GM19043 (cell line): Measurements from ENCODE around the gene CPS1.

ENCODE experiments used
- ATAC-seq: cut with Tn5 transposase; IDR thresholded peaks from one replicate; pipeline ENCODE4 v1.9.1; 2021; ENCODE audit warnings: low read depth; ENCODE audit not compliant: unreplicated experiment

CPS1 gene

DNA sequence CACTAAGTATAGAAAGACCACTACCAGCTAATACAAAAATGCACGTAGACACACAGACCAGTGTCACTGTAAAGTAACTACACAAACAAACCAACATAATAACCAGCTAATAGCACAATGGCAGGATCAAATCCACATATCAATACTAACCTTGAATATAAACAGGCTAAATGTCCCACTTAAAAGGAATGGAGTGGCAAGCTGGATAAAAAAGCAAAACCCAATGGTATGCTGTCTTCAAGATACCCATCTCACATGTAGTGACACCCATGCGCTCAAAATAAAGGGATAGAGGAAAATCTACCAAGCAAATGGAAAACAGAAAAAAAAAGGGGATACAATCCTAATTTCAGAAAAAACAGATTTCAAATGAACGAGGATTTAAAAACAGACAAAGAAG lies 41.8 kb downstream of the CPS1 start:
- ATAC-seq: no peak

DNA sequence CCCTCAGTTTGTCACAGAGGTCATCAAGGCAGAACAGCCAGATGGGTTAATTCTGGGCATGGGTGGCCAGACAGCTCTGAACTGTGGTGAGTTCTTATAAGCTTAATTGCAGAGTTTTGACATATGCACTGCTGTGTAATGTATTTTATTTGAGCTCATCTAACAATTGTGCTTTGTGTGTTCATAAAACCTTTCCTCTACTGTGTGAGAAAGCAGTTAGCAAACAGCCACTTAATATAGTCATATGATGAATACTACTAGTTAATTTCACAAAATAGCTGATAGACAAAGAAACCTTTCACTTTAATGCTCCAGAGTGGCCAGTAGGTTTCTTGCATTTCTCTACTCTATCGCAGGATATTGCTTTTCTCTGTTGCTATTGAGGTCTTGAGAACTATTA lies 43.1 kb downstream of the CPS1 start:
- no peak for ATAC-seq

DNA sequence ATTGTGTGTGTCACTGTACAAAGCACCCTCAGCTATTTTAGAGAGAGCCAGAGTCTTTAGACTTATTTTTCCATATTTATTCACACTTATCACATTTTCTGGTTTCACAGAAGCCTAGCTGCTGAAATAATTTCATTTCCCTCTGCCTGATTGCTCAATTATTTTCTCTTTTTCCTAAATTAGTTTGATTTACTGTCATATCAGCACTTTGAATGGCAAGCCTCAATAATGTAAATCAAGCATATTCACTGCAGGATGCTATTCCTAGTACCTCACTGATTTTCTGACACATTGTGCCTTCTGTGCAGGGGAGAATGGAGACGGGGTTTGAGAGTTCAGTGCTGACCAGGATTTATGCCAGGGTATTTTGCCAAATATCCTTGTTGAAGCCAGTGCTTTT lies 48.3 kb downstream of the CPS1 start:
- no peak for ATAC-seq

DNA sequence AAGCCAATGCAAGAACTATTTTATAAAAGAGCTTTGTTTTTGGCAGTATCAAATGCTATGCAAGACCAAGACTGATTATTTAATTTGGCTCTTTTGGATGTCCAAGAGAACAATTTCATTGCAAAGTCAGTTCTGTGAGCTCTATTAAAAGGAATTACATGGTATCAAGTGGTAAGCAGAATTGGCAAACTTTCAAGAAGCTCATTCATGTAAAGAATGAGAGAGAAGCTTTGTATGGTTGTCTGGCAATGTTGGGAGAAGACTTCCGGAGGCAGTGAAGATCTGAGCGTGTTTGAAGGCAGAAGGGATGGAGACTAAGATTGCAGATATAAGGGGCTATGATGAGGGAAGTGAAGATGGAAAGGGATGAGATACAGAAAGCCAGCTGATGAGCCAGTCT lies 49.6 kb downstream of the CPS1 start:
- no peak for ATAC-seq

DNA sequence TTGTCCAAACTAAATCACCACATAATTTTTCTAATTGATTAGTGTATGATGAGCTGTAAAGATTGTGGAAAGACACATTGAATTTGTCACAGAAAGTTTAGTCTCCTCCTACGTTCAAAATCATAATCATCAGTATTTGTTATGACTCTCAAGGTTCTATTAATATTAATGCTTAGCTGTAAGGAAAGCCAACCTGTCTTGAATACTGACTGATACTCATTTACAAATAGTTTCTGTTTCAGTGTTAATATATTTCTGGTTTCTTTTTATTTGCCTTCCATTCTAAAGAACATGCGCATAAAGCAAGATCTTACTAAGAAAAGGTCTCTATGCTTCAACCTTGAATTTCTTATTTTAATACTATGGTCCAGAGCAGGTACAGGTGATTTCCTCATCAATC lies 55.1 kb downstream of the CPS1 start:
- ATAC-seq: no peak

DNA sequence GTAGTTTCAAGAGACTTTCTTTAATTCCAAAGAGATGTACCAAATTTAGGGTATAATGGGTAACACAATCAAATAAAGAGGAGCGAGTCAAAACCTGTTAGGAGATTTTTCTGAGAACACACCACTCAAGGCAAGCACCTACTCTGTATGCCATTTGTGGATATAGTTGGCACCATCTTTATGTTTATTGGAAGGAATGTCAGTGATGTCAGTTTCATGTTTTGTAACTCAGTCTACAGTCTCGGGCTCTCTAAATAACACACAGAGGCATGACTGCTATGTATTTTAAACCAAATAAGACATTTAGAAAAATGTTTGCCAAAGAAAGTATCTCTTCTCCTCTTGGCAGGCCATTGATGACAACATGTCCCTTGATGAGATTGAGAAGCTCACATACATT lies 59.7 kb downstream of the CPS1 start:
- ATAC-seq: no peak

DNA sequence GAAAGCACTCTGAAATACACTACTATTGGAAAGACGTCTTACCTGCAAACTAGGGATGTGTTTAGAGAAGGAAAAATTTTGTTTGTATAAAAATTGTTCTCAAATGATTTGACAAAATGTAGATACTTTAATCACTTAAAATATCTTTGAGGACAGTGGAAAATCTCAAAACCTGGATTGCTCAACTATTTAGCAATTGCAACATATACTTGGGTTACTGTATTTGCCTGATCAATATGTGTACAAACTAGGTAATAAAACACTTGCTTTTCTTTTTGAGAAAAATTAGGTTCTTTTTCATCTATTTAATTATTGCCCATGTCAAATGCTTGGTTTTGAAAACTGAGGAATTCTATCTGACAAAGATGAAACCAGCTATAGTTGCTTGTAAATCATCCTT lies 60.9 kb downstream of the CPS1 start:
- ATAC-seq: no peak

DNA sequence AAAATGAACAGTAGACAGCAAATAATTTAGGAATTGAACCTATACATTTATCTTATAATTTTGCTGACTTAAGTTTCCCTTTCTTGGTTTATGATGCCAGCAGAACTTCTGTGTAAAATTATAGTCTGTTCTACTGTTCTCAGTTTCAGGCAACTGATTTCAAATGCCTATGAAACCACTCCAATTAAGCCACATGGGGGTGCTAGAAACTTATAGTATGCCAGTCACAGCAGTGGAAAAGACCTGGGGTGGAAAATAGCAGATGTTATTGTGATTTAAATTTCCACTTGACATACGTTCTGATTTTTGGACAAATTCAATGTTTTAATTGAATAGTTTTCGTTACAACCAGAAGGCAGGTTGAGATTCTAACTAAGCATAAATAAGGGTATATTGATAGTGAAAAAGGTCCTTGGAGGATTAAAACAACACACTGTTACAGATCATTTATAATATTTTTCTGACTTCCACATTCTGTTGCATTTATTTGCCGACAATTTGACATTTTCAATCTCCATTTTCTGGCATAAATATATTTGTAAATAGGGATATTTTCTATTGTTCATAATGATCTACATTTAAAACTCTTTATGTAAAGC lies 61.4 kb downstream of the CPS1 start:
- ATAC-seq: peak; percentile 62

DNA sequence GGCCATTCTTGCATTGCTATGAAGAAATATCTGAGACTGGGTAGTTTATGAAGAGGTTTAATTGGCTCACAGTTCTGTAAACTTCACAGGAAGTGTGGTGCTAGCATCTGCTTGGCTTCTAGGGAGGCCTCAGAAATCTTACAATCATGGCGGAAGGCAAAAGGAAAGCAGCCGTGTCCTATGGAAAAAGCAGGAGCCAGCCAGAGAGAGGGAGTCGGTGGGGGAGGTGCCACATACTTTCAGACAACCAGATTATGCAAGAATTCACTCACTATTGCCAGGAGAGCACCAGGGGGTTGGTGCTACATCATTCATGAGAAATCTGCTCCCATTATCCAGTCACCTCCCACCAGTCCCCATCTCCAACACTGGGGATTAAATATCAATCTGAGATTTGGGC lies 64.1 kb downstream of the CPS1 start:
- no peak for ATAC-seq

DNA sequence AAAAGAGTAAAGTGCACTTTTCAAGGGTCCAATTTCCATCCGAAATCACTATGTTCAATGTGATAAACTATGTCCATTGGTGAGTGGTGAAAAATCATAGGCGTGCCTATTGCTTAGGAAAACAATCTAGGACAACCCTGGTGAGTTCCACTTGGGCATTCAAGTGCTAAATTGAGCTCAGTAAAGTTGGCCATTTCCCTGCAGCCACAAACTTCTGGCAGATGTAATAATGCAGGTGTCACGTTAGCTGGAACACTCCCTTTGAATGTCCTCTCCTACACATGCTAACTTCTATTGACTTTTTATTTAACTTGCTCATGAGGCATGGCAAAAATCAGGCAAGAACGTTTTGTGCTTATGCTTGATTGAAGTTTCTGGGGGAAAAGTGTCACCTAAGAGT lies 67.1 kb downstream of the CPS1 start:
- no peak for ATAC-seq

DNA sequence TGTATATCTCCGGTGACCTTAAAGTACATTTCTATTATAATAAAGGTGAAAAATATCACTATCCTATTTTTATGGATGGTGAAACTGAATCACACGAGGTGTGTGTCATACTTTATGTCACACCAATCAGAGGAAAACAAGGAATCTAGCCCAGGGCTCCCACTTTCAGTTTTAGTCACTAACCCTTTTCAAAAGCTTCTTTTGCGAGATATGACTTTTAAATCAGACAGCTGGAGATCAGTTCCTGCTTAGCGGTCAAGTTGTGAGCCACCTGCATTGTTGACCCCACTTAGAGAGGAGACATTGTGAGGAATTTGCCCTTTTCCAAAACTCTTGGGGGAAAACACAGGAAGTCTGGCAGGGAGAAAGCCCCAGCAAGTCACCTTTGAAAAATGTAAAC lies 70.5 kb downstream of the CPS1 start:
- ATAC-seq: no peak

DNA sequence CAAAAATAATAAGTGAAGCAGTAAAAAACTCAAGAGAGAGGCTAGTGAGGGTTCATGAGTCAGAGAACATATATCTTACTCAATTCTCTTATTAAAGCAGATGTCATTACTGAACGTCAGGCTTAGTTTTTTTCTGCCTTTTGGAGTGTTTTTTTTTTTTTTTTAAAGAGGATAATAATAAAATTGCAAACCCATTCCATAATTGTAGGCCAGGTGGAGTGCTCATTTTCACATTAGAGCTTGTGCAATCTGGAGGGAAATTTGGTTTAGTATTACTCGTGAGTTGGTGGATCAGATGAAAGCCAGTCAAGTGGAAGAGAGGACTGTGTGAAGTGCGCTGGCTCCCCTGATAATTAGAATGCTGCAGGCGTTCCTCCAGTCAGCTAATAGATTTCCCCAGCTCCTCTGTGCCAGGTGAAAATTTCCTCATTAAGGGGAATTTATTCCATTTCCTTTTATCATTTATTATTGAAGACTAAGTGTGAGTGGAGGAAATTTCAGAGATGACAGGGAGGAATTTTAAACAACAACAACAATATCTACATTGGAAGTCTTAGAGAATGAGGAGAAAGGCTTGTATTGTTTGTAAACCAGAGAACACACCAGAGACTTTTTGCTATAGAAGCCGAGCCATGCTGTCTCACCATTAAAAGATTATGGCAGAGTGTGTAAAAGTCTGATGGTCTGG lies 74.6 kb downstream of the CPS1 start:
- no peak for ATAC-seq

DNA sequence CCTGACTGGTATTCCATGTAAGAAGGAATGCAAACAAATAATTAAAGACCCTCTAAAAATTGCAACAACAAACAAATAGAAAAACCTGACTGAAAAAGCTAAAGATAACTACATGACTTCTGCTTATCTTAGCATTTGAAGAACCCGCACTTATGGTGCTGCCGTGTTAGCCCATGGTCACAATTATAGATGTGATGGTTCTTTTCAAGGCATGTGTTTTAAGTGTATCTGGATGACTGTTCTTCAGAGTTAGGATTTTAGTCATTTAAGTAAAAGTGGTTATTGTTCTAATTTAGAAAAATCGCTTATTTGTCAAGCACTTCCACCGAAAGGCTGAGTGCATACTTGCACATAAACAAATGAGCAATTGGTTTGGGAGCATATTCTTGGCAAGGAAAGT lies 77.3 kb downstream of the CPS1 start:
- ATAC-seq: no peak

DNA sequence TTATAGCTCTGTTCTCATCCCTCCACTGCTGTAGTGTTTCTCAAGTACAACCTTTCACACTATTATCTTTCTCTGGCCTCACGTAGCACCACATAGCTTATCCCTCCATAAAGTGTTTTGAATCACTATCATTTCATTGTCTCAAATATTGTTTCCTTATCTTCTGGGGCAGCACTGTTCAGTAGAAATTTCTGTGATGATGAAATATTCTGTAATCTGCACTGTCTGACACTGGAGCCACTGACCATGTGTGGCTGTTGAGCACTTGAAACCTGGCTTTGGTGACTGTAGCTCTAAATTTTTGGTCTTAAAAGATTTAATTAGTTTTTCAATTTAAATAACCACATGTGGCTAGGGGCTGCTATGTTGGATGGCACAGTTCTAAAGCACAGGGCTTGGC lies 78.9 kb downstream of the CPS1 start:
- no peak for ATAC-seq

DNA sequence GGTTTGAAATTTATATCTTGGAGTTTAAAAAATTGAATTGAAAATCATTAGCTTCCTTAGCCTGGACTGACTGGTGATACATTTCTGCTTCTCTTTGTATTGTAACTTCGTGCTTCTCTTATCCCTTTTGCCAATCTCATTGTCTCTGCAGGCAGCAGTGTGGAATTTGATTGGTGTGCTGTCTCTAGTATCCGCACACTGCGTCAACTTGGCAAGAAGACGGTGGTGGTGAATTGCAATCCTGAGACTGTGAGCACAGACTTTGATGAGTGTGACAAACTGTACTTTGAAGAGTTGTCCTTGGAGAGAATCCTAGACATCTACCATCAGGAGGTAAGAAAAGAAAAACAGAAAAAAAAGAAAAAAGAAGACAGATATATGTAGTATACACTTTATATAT lies 85.9 kb downstream of the CPS1 start:
- no peak for ATAC-seq

DNA sequence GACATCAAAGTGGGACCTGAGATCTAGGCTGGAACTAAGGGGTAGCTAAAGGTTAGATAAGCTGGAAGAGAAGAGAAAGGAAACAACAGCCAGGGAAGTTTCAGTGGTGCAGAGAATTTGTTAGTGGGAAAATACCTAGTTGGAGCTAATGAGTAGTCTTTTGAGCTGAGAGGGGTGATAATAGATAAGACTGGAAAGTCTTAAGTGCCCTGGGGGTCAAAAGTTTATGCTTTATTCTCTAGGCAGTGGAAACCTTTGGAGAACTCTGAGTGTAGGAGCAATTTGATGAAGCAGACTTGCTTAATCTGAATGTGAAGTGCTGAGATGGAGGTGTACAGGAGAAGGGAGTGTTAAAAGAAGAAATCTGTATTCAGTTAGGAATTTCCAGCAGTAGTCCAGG lies 90.8 kb downstream of the CPS1 start:
- ATAC-seq: no peak

DNA sequence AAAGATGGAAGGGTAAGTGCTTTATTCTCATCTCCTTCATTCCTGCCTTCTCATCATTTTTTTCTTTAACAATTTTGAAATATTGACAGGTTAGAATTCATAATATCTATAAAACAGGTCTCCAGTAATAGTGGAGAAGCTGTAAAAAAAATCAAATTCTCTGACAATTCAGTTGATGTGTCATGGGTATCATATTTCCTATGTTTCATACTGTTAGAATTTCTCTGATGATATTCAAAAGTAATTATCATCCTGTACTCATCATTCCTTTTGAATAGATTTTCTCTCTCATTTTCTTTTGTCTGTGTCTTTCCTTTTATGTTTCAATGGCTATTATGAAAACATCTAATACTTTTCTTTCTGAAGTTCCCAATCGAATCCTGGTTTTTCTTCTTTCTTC lies 97.7 kb downstream of the CPS1 start:
- ATAC-seq: no peak

DNA sequence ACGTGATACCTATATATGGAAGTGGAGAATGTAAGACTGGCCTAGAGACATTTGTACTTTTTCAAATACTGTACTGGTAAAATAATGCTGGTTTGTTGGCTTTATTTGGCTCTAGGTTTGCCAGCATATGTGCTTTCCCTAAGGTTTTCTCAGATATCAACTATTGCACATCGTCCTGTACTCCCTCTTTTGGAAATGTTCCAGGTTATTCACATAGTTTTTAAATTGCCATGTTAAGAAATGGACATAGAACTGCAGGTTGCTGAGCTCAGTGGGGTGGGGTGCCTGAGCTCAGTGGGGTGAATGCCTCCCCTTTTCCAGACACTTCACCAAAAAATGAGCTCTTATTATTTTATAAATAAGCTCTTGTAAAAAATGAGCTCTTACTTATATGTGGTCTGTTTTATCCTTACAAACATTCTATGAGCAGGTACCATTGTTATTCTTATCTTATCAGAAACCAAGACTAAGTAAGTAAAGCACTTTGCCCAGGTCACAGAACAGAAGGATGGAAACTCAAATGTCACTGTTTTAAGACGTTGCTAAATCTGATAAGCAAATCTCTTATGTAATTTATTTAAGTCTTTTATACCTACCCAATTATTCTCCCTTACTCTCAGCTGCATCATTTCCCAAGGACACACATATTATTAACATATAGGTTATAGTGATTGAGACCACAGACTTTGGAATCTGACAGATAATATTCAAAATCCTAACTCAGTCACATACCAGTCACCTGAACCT lies 99.0 kb downstream of the CPS1 start:
- no peak for ATAC-seq

DNA sequence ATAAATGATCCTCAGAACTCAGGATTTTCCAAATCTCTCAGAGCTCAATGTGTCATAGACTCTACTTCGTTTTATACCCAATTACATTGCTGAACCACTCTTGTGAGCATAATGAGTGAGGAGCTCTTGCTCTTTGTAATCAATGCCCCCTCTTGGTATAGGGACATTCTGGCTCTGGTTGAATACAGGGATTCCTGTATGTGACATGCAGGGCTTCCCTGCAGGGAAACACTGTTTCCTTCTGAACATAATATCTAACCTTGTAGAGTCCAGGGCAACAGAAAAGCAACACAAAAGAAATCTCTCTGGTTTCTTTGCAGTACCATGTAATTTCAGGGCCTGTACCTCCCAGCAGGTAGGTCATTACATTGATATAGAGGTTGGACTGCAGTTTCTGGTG lies 101.5 kb downstream of the CPS1 start:
- ATAC-seq: no peak

DNA sequence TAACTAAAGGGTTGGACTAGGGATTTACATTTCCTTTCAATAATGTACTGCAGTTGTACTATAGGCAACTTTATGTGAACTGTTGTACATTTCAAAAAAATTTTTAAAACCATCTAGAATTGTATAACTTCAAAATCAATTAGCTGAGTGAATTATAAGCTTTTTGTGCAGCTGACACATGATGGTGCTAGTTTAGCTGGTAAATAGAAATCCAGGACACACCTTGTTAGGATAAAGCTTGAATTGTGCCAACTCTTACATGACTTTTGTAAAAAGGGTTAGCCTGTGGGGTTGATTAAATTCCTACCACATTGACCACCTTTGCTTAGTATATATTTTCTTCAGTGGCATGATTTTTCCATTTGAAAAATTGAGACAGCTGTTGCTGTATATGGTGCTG lies 104.4 kb downstream of the CPS1 start:
- no peak for ATAC-seq

DNA sequence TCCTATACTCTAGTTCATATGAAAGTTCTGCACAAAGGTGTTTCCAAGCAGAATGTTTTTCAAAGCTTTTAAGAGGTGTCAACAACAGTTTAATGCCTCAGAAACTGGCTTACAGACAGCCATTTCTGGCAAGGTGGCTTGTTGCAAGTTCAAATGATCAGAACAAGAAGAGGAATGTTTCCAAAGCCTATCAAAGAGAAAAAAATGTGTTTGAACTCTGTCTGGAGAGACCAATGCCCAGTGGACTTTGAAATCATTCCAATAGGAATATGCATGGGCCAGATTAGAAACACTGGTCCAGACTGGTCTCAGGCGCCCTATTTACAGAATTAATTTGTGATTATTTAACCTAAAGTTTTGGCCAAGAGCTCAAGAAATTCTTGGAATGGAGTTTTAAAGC lies 106.2 kb downstream of the CPS1 start:
- ATAC-seq: no peak

DNA sequence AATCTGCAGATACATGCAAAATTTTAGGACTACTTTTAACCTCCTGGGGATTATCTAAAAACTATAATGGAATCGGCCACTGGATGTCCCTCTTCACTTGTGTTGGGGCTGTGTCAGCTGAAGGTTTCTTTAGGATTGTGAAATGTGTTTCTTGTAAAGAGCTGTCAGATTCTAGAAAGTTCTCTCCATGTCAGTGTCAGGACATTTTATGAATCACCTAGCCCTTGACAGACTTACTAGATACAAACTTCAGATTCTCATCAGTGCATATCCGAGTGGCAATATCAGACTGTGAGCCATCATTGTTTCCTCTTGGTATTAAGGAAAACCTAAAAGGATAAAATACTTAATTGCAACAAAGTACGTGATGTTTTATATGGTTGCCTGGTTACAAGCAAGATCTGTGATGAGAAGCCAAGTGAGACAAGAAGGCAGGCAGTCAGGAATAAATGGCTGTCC lies 107.3 kb downstream of the CPS1 start:
- no peak for ATAC-seq
